Measurements from ENCODE around the gene FANK1. TPM values are rescaled to one million over a fixed set of nuclear protein-coding genes. Genes with fewer than 3 reads are reported as not detected.

Gene FANK1
- polyA plus RNA-seq, 3 donors, result 0.20 TPM; not detected in 2

DNA sequence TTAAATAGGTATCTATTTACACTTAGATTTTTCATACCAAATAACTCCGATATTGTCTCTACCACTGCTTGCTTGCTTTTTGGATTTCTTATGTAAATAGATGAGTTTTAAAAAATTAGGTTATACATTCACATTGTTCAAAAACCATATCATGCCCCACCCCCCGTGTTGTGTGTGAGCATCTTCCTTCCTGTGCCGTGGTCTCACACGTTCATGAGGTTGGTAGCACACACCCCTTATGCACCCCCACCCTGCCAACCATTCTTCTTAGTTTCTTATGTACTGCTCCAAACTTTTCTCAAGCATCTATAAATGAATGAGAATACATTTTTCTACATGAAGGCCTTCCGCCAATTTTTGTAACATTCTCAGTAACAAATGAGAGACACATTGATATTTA lies 115.6 kb downstream of the FANK1 start:
- Histone ChIP-seq H3K4me3 (replicated peaks in 1 of 3; ENCODE audit: low read depth in 2 of 3, low read length in 3 of 3) (no peak overlapping the region), H2AFZ (ENCODE audit: insufficient read depth, low read depth, low read length, poor library complexity, severe bottlenecking) (no peak overlapping the region), H4K20me1 (ENCODE audit: insufficient read depth, low read length) (no peaks in the 10 kb centered on the region), H3K27ac (ENCODE audit: low read depth in 1 of 2, low read length in 2 of 2) (no peak overlapping the region), H3K36me3 (replicated peaks in 1 of 2; ENCODE audit: control insufficient read depth in 1 of 2, insufficient read depth in 2 of 2, low read length in 2 of 2) (no peaks in the 10 kb centered on the region), H3K4me1 (ENCODE audit: control insufficient read depth in 1 of 2, insufficient read depth in 2 of 2, low read length in 2 of 2) (no peaks in the 10 kb centered on the region), H3K9me3 (replicated peaks in 1 of 2; ENCODE audit: control insufficient read depth in 1 of 2, insufficient read depth in 1 of 2, low read length in 2 of 2) (no peaks in the 10 kb centered on the region), H3K79me2 (ENCODE audit: insufficient read depth, low read length) (no peaks in the 10 kb centered on the region), H3K9ac (ENCODE audit: insufficient read depth, low read length, poor library complexity, severe bottlenecking) (no peak overlapping the region), H3K4me2 (replicated peaks; ENCODE audit: extremely low read depth, low read length, poor library complexity, severe bottlenecking) (no peak overlapping the region), H3K27me3 (ENCODE audit: control insufficient read depth in 2 of 2, insufficient read depth in 2 of 2, low read length in 2 of 2) (no peaks in the 10 kb centered on the region)
- H3K27ac Mint-ChIP-seq, result no peak overlapping the region
- H3K27me3 Mint-ChIP-seq (ENCODE audit: low read depth in 3 of 3), result no peaks in the 10 kb centered on the region
- TF ChIP-seq, protein P1, sequence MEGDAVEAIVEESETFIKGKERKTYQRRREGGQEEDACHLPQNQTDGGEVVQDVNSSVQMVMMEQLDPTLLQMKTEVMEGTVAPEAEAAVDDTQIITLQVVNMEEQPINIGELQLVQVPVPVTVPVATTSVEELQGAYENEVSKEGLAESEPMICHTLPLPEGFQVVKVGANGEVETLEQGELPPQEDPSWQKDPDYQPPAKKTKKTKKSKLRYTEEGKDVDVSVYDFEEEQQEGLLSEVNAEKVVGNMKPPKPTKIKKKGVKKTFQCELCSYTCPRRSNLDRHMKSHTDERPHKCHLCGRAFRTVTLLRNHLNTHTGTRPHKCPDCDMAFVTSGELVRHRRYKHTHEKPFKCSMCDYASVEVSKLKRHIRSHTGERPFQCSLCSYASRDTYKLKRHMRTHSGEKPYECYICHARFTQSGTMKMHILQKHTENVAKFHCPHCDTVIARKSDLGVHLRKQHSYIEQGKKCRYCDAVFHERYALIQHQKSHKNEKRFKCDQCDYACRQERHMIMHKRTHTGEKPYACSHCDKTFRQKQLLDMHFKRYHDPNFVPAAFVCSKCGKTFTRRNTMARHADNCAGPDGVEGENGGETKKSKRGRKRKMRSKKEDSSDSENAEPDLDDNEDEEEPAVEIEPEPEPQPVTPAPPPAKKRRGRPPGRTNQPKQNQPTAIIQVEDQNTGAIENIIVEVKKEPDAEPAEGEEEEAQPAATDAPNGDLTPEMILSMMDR (IDR thresholded peaks at IDR 0.05), result no peak
- no peaks in the 10 kb centered on the region for H3K36me3 Mint-ChIP-seq
- DNase-seq, result no peak
- H3K4me3 Mint-ChIP-seq, result no peak overlapping the region
- intact Hi-C loops (cut with micrococcal nuclease), result no loop called here
- WGBS (ENCODE audit: insufficient coverage), result 38% methylated on average over 3 of the region's 5 CpGs
- no peaks in the 10 kb centered on the region for H3K4me1 Mint-ChIP-seq
- H3K9me3 Mint-ChIP-seq, result peaks cover 0 to 7% (median 0%) of the 10 kb centered on the region in 7 donors

DNA sequence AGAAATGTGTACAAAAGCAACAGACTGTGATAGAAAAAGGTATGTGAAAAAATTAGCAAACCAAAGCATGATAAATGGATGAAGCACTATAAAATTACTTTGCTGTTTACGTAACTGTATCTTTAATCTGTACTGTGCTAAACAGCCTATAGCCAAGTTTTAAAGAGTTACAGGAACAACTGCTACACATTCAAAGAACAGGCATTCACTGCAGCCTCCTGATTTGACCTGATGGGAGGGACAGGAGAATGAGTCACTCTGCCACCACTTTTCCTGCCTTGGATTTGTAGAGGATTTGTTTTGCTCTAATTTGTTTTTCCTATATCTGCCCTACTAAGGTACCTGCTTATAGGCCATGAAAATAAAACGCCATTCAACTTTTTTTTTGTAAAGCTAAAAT lies 116.1 kb downstream of the FANK1 start:
- TF ChIP-seq, protein P1 (IDR thresholded peaks at IDR 0.05), result no peak
- Mint-ChIP-seq H3K4me3 (no peak overlapping the region), H3K27me3 (ENCODE audit: low read depth in 3 of 3) (no peaks in the 10 kb centered on the region), H3K27ac (no peak overlapping the region), H3K4me1 (no peaks in the 10 kb centered on the region), H3K36me3 (no peaks in the 10 kb centered on the region), H3K9me3 (peaks cover 0 to 7% (median 0%) of the 10 kb centered on the region in 7 donors)
- H3K36me3 ChIP-seq (replicated peaks in 1 of 2; ENCODE audit: control insufficient read depth in 1 of 2, insufficient read depth in 2 of 2, low read length in 2 of 2), result no peaks in the 10 kb centered on the region
- H4K20me1 ChIP-seq (ENCODE audit: insufficient read depth, low read length), result no peaks in the 10 kb centered on the region
- H3K4me3 ChIP-seq (replicated peaks in 1 of 3; ENCODE audit: low read depth in 2 of 3, low read length in 3 of 3), result no peak overlapping the region
- WGBS (ENCODE audit: insufficient coverage), result no CpG with 5 or more reads among the region's 2 CpGs
- no peaks in the 10 kb centered on the region for H3K4me1 ChIP-seq (ENCODE audit: control insufficient read depth in 1 of 2, insufficient read depth in 2 of 2, low read length in 2 of 2)
- H3K27ac ChIP-seq (ENCODE audit: low read depth in 1 of 2, low read length in 2 of 2), result no peak overlapping the region
- H3K9me3 ChIP-seq (replicated peaks in 1 of 2; ENCODE audit: control insufficient read depth in 1 of 2, insufficient read depth in 1 of 2, low read length in 2 of 2), result no peaks in the 10 kb centered on the region
- intact Hi-C loops (cut with micrococcal nuclease), result no loop called here
- no peaks in the 10 kb centered on the region for H3K79me2 ChIP-seq (ENCODE audit: insufficient read depth, low read length)
- H3K9ac ChIP-seq (ENCODE audit: insufficient read depth, low read length, poor library complexity, severe bottlenecking), result no peak overlapping the region
- H2AFZ ChIP-seq (ENCODE audit: insufficient read depth, low read depth, low read length, poor library complexity, severe bottlenecking), result no peak overlapping the region
- no peak for DNase-seq
- H3K27me3 ChIP-seq (ENCODE audit: control insufficient read depth in 2 of 2, insufficient read depth in 2 of 2, low read length in 2 of 2), result no peaks in the 10 kb centered on the region
- no peak overlapping the region for H3K4me2 ChIP-seq (replicated peaks; ENCODE audit: extremely low read depth, low read length, poor library complexity, severe bottlenecking)

Data from CD14-positive monocyte (primary cell).